GM18873 (cell line): ENCODE results near the gene SERPINB10.
A peak's percentile ranks its signal among the peaks of the same experiment; 100 is the strongest.

Source experiments
- ATAC-seq: cut with Tn5 transposase; IDR thresholded peaks from one replicate; pipeline ENCODE4 v1.9.1; 2021; ENCODE audit warnings: mild to moderate bottlenecking, moderate library complexity, moderate number of reproducible peaks; ENCODE audit not compliant: unreplicated experiment, low FRiP score

Gene SERPINB10

DNA sequence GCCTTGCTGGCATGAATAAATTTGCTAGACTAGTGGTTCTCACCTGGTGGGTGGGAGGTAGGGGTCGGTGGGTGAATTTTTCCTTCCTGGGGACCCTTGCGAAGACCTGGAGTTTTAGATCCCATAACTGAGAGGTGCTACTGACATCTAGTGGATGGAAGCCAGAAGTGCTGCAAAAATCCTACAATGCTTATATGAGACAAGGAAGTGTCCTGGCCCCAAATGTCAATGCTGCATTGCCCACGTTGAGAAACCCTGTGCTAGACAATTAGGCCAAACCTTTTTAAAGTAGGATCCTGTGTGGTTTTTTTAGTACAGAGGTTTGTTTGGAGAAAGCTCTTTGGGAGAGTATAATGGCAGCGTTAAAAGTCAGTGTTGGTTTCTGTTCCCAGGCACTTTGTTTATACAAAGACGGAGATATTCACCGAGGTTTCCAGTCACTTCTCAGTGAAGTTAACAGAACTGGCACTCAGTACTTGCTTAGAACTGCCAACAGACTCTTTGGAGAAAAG, 71.7 kb downstream of the SERPINB10 start:
- ATAC-seq = peak; percentile 65

DNA sequence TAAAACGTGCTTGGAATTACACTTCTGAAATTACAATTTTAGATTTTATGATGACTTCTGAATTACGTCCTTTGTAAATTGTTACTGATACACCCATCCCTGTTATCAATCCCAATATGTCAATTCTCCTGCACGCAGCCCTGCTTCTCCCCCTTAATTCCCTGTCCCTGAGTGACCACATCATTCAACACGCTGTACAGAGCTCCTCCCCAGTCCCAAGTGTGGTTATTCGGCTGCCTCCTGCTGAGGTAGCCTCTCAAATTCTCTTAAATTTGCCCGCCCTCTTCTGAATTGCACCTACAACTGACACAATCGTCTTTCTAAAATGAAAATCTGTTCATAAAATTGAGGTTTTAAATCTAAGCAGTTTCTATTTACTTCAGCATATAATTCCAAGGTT, 72.3 kb downstream of the SERPINB10 start:
- ATAC-seq = no peak

DNA sequence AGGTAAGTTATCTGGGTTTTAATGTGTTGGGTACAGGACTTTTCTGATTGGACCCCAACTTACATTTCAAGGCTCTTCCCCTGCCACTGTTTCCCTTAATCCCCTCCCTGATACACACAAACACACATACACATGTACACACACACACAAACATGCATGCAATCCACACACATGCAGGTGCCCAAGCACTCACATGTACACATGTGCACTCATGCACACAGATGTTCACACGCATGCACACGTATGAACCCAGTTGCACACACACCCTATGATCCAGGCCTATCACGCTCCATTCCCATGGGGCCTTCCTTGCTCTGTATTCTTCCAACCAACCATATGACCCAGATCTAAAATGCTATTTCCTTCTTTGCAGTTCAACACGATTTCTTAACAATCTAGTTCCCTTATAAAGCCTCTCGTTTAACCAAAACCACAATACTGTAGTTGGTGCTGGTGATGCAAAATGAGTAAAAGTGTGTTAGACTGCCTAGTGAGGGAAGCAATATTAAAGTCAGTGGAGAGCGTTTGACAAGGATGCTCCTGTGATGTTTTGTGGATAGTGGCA, 73.2 kb downstream of the SERPINB10 start:
- no peak for ATAC-seq

DNA sequence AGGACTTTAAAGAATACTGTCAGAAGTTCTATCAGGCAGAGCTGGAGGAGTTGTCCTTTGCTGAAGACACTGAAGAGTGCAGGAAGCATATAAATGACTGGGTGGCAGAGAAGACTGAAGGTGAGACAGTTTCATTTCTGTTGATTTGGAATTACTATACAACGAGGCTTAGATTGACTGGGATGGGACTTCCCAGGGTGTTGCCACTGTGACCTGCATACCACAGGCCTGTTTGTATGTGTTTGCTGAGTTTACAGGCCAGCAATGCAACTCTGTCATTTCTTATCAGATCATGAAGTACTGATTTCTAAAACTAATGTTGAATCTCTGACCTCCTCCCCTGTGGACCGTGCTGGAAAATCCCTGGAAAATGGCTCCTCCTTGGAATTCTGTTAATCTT, 74.0 kb downstream of the SERPINB10 start:
- no peak for ATAC-seq

DNA sequence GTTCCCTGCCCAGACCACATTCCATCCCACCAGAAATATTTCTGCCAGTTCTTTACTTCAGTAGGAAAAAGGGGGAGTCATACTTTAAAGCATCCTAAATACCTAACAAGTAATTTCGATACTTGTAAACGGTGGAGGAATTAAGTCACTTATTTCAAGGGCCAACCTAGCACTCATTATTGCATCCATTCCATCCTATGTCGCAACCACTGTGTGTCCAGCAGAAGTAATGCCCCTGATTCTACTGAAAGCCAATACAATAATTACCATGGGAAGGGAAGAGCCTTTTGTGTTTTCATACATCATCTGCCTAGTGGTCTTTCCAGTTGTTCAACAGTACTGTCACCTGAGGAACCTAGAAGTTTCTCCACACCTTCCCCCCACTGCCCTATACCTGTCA, 74.6 kb downstream of the SERPINB10 start:
- ATAC-seq = no peak
